Left renal cortex interstitium (tissue), 4 donors: ENCODE measurements around the gene NFIB. TPM values are rescaled to one million over a fixed set of nuclear protein-coding genes. Genes with fewer than 3 reads are reported as not detected.

Experiments used
- DNase-seq, 4 donors: peaks; one replicate each; pipeline ENCODE4 v3.0.0-alpha.2; 2013; ENCODE audit warnings: low read depth in 4 of 4, low spot score in 2 of 4, missing footprints in 1 of 4
- polyA plus RNA-seq, 4 donors: library from polyadenylated mRNA; unstranded; fragments of 120-200 nt; gene quantifications; one replicate each; pipeline ENCODE4 v1.2.1, GENCODE V29; 2013; ENCODE audit not compliant: insufficient read length in 4 of 4

The NFIB gene
- polyA plus RNA-seq, 4 donors = 16.2 to 21.5 (median 18.2) TPM

GRCh38 chr9:14281136-14281795 lies 32.7 kb downstream of the NFIB start:
- no peak for DNase-seq

GRCh38 chr9:14279671-14280070 lies 34.3 kb downstream of the NFIB start:
- DNase-seq = no peak

- DNase-seq = no peak
Observed at GRCh38 chr9:14278291-14278721, 35.6 kb downstream of the NFIB start.

GRCh38 chr9:14277761-14278160 lies 36.2 kb downstream of the NFIB start:
- DNase-seq = no peak

- no peak for DNase-seq
Observed at GRCh38 chr9:14277244-14277643, 36.7 kb downstream of the NFIB start.

GRCh38 chr9:14275331-14275730 lies 38.6 kb downstream of the NFIB start:
- no peak for DNase-seq

- no peak for DNase-seq
Observed at GRCh38 chr9:14273696-14274121, 40.2 kb downstream of the NFIB start.

GRCh38 chr9:14272927-14273528 lies 40.9 kb downstream of the NFIB start:
- no peak for DNase-seq

GRCh38 chr9:14271093-14271673 lies 42.8 kb downstream of the NFIB start:
- peak in 2 of 4 donors; percentile 44 to 65 for DNase-seq

GRCh38 chr9:14270358-14271092 lies 43.4 kb downstream of the NFIB start:
- no peak for DNase-seq

- DNase-seq = no peak
Observed at GRCh38 chr9:14269916-14270315, 44.0 kb downstream of the NFIB start.

- no peak for DNase-seq
Observed at GRCh38 chr9:14263707-14264483, 50.0 kb downstream of the NFIB start.

GRCh38 chr9:14262827-14263226 lies 51.1 kb downstream of the NFIB start:
- DNase-seq = peak in 1 of 4 donors; percentile 39

GRCh38 chr9:14261616-14262015 lies 52.3 kb downstream of the NFIB start:
- DNase-seq = no peak

GRCh38 chr9:14260101-14260500 lies 53.8 kb downstream of the NFIB start:
- no peak for DNase-seq

- DNase-seq = no peak
Observed at GRCh38 chr9:14258660-14259239, 55.2 kb downstream of the NFIB start.

GRCh38 chr9:14258156-14258555 lies 55.8 kb downstream of the NFIB start:
- no peak for DNase-seq

- DNase-seq = no peak
Observed at GRCh38 chr9:14256588-14256987, 57.4 kb downstream of the NFIB start.

- DNase-seq = no peak
Observed at GRCh38 chr9:14251154-14252071, 62.5 kb downstream of the NFIB start.
